ENCODE results near the gene KPNA4.

GRCh38 chr3:160608870-160609269 is 43.5 kb upstream of the KPNA4 start:
- no peak for TF ChIP-seq CTCF (IDR thresholded peaks at IDR 0.05; ENCODE audit: borderline replicate concordance, extremely low read depth, low read length, poor library complexity, severe bottlenecking)
- TF ChIP-seq EZH2 (IDR thresholded peaks at IDR 0.05; ENCODE audit: borderline replicate concordance, low read depth, low read length, severe bottlenecking): no peak
